Measurements from ENCODE around the gene ROR1.

DNA sequence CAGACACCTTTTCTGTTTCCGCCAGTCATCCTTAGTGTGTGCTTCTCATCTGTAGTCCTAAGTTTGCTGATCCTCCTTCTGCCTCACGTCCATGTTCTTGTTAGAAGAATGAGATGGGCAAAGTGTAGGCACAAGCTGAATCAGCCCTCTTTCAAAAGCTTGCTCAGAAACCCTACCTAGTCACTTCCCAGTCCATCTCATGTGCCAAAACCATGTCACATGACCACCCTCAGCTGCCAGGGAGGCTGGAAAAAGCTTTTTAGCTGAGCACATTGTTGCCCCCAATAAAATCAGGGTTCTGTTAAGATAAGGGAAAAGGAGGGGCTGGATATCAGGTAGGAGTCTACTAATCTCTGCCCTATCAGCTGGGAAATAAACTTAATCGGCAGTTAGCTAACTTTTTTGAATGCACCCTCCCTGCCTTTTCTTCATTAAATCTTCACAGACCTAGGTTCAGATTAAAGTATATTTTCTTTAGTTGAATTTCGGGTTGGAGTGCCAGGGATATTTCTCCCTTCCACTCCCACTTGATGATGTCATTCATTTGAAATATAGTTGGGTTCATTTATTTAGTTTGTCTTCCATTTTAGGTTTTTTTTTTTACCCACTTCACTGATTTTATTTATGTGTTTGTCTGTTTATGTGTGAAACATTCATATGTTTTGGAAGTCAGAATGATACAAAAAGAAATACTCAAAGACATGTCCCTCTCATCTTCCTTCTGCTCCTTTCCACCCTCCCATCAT is 129.2 kb downstream of the ROR1 start:
- TF ChIP-seq, protein P1, sequence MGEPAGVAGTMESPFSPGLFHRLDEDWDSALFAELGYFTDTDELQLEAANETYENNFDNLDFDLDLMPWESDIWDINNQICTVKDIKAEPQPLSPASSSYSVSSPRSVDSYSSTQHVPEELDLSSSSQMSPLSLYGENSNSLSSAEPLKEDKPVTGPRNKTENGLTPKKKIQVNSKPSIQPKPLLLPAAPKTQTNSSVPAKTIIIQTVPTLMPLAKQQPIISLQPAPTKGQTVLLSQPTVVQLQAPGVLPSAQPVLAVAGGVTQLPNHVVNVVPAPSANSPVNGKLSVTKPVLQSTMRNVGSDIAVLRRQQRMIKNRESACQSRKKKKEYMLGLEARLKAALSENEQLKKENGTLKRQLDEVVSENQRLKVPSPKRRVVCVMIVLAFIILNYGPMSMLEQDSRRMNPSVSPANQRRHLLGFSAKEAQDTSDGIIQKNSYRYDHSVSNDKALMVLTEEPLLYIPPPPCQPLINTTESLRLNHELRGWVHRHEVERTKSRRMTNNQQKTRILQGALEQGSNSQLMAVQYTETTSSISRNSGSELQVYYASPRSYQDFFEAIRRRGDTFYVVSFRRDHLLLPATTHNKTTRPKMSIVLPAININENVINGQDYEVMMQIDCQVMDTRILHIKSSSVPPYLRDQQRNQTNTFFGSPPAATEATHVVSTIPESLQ (CRISPR knock-in tag; IDR thresholded peaks at IDR 0.05): no peak
- TF ChIP-seq, protein P2, sequence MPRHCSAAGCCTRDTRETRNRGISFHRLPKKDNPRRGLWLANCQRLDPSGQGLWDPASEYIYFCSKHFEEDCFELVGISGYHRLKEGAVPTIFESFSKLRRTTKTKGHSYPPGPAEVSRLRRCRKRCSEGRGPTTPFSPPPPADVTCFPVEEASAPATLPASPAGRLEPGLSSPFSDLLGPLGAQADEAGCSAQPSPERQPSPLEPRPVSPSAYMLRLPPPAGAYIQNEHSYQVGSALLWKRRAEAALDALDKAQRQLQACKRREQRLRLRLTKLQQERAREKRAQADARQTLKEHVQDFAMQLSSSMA (CRISPR knock-in tag; IDR thresholded peaks at IDR 0.05): no peak
- TF ChIP-seq, protein P3, sequence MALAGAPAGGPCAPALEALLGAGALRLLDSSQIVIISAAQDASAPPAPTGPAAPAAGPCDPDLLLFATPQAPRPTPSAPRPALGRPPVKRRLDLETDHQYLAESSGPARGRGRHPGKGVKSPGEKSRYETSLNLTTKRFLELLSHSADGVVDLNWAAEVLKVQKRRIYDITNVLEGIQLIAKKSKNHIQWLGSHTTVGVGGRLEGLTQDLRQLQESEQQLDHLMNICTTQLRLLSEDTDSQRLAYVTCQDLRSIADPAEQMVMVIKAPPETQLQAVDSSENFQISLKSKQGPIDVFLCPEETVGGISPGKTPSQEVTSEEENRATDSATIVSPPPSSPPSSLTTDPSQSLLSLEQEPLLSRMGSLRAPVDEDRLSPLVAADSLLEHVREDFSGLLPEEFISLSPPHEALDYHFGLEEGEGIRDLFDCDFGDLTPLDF (CRISPR knock-in tag; IDR thresholded peaks at IDR 0.05): no peak
- no peak for TF ChIP-seq SIN3A (IDR thresholded peaks at IDR 0.05; ENCODE audit: borderline replicate concordance in 2 of 2, control insufficient read depth in 1 of 2, low read depth in 2 of 2, low read length in 2 of 2)
- TF ChIP-seq, protein P4, sequence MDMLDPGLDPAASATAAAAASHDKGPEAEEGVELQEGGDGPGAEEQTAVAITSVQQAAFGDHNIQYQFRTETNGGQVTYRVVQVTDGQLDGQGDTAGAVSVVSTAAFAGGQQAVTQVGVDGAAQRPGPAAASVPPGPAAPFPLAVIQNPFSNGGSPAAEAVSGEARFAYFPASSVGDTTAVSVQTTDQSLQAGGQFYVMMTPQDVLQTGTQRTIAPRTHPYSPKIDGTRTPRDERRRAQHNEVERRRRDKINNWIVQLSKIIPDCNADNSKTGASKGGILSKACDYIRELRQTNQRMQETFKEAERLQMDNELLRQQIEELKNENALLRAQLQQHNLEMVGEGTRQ (CRISPR knock-in tag; IDR thresholded peaks at IDR 0.05): no peak
- TF ChIP-seq, protein P5, sequence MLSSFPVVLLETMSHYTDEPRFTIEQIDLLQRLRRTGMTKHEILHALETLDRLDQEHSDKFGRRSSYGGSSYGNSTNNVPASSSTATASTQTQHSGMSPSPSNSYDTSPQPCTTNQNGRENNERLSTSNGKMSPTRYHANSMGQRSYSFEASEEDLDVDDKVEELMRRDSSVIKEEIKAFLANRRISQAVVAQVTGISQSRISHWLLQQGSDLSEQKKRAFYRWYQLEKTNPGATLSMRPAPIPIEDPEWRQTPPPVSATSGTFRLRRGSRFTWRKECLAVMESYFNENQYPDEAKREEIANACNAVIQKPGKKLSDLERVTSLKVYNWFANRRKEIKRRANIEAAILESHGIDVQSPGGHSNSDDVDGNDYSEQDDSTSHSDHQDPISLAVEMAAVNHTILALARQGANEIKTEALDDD (IDR thresholded peaks at IDR 0.05): no peak
- TF ChIP-seq, protein P6, sequence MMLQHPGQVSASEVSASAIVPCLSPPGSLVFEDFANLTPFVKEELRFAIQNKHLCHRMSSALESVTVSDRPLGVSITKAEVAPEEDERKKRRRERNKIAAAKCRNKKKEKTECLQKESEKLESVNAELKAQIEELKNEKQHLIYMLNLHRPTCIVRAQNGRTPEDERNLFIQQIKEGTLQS (IDR thresholded peaks at IDR 0.05): no peak
- TF ChIP-seq, protein P6 (CRISPR knock-in tag; conservative IDR thresholded peaks at IDR 0.05): no peak
- no peak for TF ChIP-seq ZSCAN29 (IDR thresholded peaks at IDR 0.05)
